Astrocyte of the cerebellum (primary cell): Measurements from ENCODE around the gene LCAT.

ENCODE experiments used
- DNase-seq: peaks from one replicate; pipeline ENCODE4 v3.0.0-alpha.2; 2011; ENCODE audit warnings: low read depth
- H3K4me3 ChIP-seq: 2 replicates; pipeline ENCODE4 v1.5.1; 2011; ENCODE audit warnings: mild to moderate bottlenecking, low read depth, low read length, moderate library complexity
- in situ Hi-C: cut with HindIII; loops from 2 replicates; pipeline ENCODE4 v1.10.0; 2017; ENCODE audit warnings: low sequenced_read_pairs
- TF ChIP-seq, protein P1 (sequence below): IDR thresholded peaks from 2 replicates; pipeline ENCODE4 v1.5.1; 2012; ENCODE audit warnings: low read length, low read depth, moderate library complexity, mild to moderate bottlenecking; ENCODE audit errors: missing control alignments

The LCAT gene

DNA sequence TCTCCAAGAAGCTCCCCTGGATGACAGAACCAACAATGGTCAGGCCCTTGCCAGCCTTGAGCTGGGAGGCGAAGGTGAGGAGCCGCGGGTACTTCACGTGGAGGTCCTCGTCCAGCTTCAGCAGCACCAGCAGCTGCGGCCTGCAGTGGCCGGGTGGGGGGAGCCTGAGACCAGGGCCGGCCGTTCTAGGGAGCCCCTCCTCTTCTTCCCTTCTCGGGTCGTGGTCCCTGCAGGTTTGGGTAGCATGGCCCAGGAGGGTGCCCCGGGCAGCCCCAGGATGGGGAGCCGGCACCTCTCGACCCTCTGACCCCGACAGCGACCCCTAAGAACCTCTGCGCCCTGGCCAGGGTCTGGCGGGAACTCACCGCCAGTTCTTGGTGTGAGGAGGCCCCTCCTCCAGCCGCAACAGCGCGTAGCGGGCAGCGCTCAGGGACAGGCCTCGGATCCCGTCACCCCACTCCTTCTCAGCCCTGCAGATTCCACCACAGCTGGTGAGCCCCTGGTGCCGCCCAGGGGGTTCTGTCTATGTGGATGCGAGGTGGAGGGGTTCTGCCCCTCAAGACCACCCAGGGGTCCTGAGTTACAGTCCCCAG lies 3.1 kb upstream of the LCAT start:
- H3K4me3 ChIP-seq: no peak overlapping the region
- DNase-seq: no peak
- in situ Hi-C loops: no loop called here
- TF ChIP-seq, protein P1, sequence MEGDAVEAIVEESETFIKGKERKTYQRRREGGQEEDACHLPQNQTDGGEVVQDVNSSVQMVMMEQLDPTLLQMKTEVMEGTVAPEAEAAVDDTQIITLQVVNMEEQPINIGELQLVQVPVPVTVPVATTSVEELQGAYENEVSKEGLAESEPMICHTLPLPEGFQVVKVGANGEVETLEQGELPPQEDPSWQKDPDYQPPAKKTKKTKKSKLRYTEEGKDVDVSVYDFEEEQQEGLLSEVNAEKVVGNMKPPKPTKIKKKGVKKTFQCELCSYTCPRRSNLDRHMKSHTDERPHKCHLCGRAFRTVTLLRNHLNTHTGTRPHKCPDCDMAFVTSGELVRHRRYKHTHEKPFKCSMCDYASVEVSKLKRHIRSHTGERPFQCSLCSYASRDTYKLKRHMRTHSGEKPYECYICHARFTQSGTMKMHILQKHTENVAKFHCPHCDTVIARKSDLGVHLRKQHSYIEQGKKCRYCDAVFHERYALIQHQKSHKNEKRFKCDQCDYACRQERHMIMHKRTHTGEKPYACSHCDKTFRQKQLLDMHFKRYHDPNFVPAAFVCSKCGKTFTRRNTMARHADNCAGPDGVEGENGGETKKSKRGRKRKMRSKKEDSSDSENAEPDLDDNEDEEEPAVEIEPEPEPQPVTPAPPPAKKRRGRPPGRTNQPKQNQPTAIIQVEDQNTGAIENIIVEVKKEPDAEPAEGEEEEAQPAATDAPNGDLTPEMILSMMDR: no peak

DNA sequence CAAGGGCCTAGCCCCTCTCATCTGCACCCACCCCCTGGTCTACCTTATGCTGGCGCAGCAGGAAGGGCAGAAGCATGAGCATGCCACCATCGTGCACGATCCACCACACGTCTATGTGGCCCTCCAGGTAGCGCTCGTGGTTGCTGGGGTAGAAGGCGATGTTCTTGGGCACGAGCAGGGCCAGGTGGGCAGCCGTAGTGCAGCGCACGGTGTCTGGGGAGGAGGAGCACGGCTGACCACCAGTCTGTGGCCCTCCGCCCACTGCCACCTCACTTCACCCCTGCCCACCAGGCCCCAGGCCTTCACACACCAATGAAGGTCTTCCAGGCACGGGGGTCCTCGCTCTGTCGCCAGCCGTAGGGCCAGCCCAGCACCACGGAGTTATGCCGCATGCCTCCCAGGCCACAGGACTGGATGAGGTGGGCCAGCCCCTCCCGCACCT lies 2.2 kb upstream of the LCAT start:
- DNase-seq: no peak
- TF ChIP-seq, protein P1: no peak
- no peak overlapping the region for H3K4me3 ChIP-seq
- in situ Hi-C loops: no loop called here

DNA sequence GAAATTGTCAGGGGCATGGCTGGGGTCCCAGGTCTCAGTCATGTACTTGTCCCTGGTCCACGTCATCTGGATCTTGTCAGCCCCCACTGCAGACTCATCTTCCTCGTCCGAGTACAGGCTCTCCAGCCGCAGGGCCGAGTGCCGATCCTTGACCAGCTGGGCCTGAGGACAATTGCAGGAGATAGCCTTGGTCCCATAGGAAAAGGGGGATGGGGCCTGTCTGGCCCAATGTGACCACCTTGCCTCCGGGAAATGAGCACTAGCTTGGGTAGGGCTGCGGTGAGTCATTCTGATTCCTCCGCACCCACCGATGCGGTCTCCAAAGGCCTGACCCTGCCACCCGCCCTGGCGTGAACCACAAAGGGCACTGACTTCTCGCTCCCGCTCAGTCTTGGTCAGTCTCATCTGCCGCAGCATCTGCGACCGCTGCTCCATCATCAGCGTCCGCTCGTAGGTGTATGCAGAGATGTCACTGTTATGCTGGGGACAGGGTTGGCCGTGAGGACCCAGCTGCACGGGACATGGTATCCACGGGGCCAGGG lies 1.5 kb upstream of the LCAT start:
- in situ Hi-C loops: no loop called here

DNA sequence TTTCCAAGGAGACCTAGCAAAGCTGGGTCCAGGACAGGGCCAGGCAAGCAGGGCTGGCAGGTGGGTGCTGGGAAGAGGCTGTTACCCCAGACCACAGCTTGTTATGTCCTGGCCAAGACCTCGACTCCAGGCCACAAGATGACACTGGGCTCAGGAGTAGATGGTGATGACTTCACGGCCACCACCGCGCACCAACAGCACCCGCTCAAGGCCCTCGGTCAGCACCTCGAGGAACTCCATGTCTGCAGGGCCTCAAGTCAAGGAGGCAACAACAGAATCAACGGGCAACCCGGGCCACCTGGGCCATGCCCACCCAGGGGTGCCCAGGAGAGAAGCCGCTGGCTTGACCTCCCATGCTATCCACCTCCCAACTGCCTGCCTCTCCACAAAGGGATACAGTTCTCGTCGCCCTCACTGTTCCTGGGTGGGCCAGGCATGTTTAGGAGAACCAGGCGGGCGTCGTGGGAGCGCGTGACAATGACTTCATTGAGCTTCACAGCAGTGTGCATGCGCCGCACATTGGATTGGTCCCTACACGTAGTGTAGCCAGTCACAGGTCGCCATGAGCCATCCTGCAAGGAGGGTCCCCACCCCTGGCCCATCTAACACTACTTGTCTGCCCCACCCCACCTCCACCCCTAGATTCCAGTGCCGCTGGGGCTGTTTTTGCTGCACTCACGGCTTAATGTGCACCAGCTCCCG lies 921 bp upstream of the LCAT start:
- H3K4me3 ChIP-seq: no peak overlapping the region
- TF ChIP-seq, protein P1: no peak
- in situ Hi-C loops: no loop called here
- no peak for DNase-seq

More for the DNA sequence above, 1.5 kb upstream of the LCAT start:
- no peak for DNase-seq
- TF ChIP-seq, protein P1: no peak
- no peak overlapping the region for H3K4me3 ChIP-seq

DNA sequence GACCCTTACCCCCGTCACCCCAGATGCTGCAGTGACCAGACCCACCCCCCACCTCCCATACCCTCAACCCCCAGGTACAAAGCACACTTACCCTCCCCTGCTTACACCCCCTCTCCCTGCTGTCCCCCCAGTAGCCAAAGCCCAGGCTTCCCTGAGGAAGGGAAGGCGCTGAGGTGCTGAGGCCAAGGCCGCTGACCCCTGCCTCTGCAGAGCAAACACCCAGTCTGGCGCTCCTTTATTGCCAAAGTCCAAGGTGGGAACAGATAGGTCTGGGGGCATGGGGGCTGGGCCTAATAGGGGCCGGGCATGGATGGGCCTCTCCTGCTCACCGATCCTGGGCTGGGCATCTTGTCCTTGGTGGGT lies 683 bp downstream of the LCAT start:
- no peak overlapping the region for H3K4me3 ChIP-seq
- in situ Hi-C loops: no loop called here
- DNase-seq: no peak
- TF ChIP-seq, protein P1: no peak

DNA sequence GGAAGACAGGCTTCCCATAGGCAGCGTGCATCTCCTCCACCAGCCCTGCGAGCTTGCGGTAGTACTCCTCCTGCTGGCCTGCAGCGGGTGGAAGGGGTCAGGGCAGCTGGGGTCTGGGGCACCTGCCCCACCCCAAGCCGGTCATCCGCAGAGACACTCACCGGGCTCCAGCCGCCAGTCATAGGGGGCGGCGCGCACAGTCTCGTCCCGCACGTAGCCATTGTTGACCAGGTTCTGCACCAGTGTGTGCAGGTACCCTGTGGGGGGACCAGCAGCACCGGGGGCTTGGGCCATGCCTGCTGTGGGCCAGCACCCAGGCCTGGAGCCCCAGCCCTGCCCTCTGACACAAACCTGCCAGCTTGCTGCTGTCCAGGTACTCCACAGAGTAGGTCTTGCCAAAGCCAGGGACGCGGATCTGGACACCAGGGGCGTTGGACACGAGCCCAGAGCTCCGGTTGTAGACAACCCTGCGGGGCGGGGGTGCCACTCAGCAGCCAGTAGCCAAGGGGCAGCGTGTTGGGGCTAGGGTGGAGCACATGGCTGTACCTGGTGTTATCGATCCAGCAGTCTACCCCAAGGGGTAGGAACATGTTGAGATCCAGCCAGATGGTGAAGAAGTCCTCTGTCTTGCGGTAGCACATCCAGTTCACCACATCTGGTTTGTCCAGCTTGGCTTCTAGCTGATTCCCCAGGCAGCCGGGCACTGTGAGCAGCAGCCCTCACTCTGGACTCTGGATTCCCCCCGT lies 1.2 kb downstream of the LCAT start:
- TF ChIP-seq, protein P1: no peak
- H3K4me3 ChIP-seq: no peak overlapping the region
- in situ Hi-C loops: no loop called here
- no peak for DNase-seq
